Activated CD4-positive, alpha-beta T cell treated with anti-CD3 and anti-CD28 coated beads for 48 hours (primary cell): Measurements from ENCODE around the gene ZNF654.
"Not testable (repeated sequence)": the region's sequence is repeated elsewhere in the genome, so short reads cannot be mapped to it uniquely, and the experiment has no call there.

Experiments
- DNase-seq: peaks from one replicate; pipeline ENCODE4 v3.0.0-alpha.2; 2020

ZNF654 gene

GRCh38 chr3:88058581-88059379 is at the start of gene ZNF654, which contains the start of gene CGGBP1:
ZNF654 (plus strand) TSS chr3:88059255; CDS start chr3:88059320, 65 bp downstream.
CGGBP1 (minus strand) TSS chr3:88059005; CDS start chr3:88055976, 3,029 bp downstream.
- peak; percentile 99 for DNase-seq

GRCh38 chr3:88010810-88011209 is 48.2 kb upstream of the ZNF654 start:
- DNase-seq: no peak

- DNase-seq: no peak
These were observed 45.5 kb upstream of the ZNF654 start for GRCh38 chr3:88013592-88013991.

- not testable (repeated sequence) for DNase-seq
These were observed 43.4 kb upstream of the ZNF654 start for GRCh38 chr3:88015656-88016055.

- DNase-seq: no peak
These were observed 40.0 kb upstream of the ZNF654 start for GRCh38 chr3:88019024-88019423.

GRCh38 chr3:88025001-88025552 is 34.0 kb upstream of the ZNF654 start:
- no peak for DNase-seq

- no peak for DNase-seq
These were observed 30.2 kb upstream of the ZNF654 start for GRCh38 chr3:88028876-88029275.

- no peak for DNase-seq
These were observed 28.8 kb upstream of the ZNF654 start for GRCh38 chr3:88030210-88030609.

GRCh38 chr3:88031642-88032077 is 27.4 kb upstream of the ZNF654 start:
- DNase-seq: no peak

GRCh38 chr3:88032245-88032644 is 26.8 kb upstream of the ZNF654 start:
- no peak for DNase-seq

GRCh38 chr3:88033079-88033478 is 26.0 kb upstream of the ZNF654 start:
- DNase-seq: no peak

GRCh38 chr3:88033808-88034207 is 25.2 kb upstream of the ZNF654 start:
- no peak for DNase-seq

- no peak for DNase-seq
These were observed 24.4 kb upstream of the ZNF654 start for GRCh38 chr3:88034491-88035275.

GRCh38 chr3:88036221-88036620 is 22.8 kb upstream of the ZNF654 start:
- DNase-seq: no peak

- no peak for DNase-seq
These were observed 20.5 kb upstream of the ZNF654 start for GRCh38 chr3:88038566-88038965.

GRCh38 chr3:88040529-88040928 is 18.5 kb upstream of the ZNF654 start:
- DNase-seq: no peak

- no peak for DNase-seq
These were observed 18.1 kb upstream of the ZNF654 start for GRCh38 chr3:88041005-88041404.

GRCh38 chr3:88044411-88044810 is 14.6 kb upstream of the ZNF654 start:
- DNase-seq: no peak

- DNase-seq: no peak
These were observed 12.3 kb upstream of the ZNF654 start for GRCh38 chr3:88046766-88047165.

- DNase-seq: no peak
These were observed 1.3 kb upstream of the ZNF654 start for GRCh38 chr3:88057630-88058305.

- no peak for DNase-seq
These were observed 812 bp upstream of the ZNF654 start for GRCh38 chr3:88058306-88058580.

- no peak for DNase-seq
These were observed 520 bp downstream of the ZNF654 start for GRCh38 chr3:88059380-88060170.
